DOHH2 (cell line): ENCODE data around the gene GRK2.

Experiments used
- H3F3A ChIP-seq: fragments of 200-600 bp; sonication (generic), shearing (Covaris generic); 2 replicates; pipeline ENCODE4 v1.6.0; 2016; ENCODE audit warnings: antibody characterized with exemption, mild to moderate bottlenecking; ENCODE audit not compliant: control insufficient read depth, insufficient read depth
- H3K27ac ChIP-seq: fragments of 200-600 bp; sonication (generic); 2 replicates; pipeline ENCODE4 v1.5.1; 2014; ENCODE audit warnings: low read depth, mild to moderate bottlenecking, low read length, moderate library complexity
- H3K27me3 ChIP-seq: fragments of 200-600 bp; sonication (generic); 2 replicates; pipeline ENCODE4 v1.6.1; 2014; ENCODE audit warnings: mild to moderate bottlenecking, low read length, mixed read lengths; ENCODE audit not compliant: control insufficient read depth
- H3K36me3 ChIP-seq: fragments of 200-600 bp; sonication (generic); 2 replicates; pipeline ENCODE4 v1.6.1; 2014; ENCODE audit warnings: mild to moderate bottlenecking, low read length, moderate library complexity, mixed read lengths; ENCODE audit not compliant: control insufficient read depth
- H3K4me1 ChIP-seq: fragments of 200-600 bp; sonication (generic); 2 replicates; pipeline ENCODE4 v1.6.1; 2014; ENCODE audit warnings: mild to moderate bottlenecking, low read length, mixed read lengths; ENCODE audit not compliant: control insufficient read depth
- H3K4me2 ChIP-seq: fragments of 200-600 bp; sonication (generic); 2 replicates; pipeline ENCODE4 v1.6.0; 2014; ENCODE audit warnings: mild to moderate bottlenecking, low read length, moderate library complexity
- H3K4me3 ChIP-seq: fragments of 200-600 bp; sonication (generic); 2 replicates; pipeline ENCODE4 v1.5.1; 2014; ENCODE audit warnings: mild to moderate bottlenecking, low read length, mixed read lengths
- H3K79me2 ChIP-seq: fragments of 200-600 bp; sonication (generic); 2 replicates; pipeline ENCODE4 v1.6.1; 2014; ENCODE audit warnings: mild to moderate bottlenecking, low read length, mixed read lengths; ENCODE audit not compliant: control insufficient read depth
- H3K9me2 ChIP-seq: fragments of 200-600 bp; sonication (generic); replicated peaks from 2 replicates; pipeline ENCODE4 v1.6.1; 2014; ENCODE audit warnings: mild to moderate bottlenecking, low read length, mixed read lengths; ENCODE audit not compliant: control insufficient read depth
- H3K9me3 ChIP-seq: fragments of 200-600 bp; sonication (generic); 2 replicates; pipeline ENCODE4 v1.6.1; 2014; ENCODE audit warnings: antibody characterized with exemption, low read length, mixed read lengths; ENCODE audit not compliant: control insufficient read depth, insufficient read depth
- H4K20me1 ChIP-seq: fragments of 200-600 bp; sonication (generic); 2 replicates; pipeline ENCODE4 v1.6.0; 2014; ENCODE audit warnings: low read depth, mild to moderate bottlenecking, antibody characterized with exemption, low read length, moderate library complexity; ENCODE audit not compliant: control insufficient read depth, insufficient read depth
- EZH2phosphoT487 ChIP-seq: fragments of 200-600 bp; sonication (generic); IDR thresholded peaks from 2 replicates; pipeline ENCODE4 v1.6.1; 2017; ENCODE audit warnings: borderline replicate concordance, mild to moderate bottlenecking, antibody characterized with exemption, low read length, moderate library complexity, mixed read lengths
- TF ChIP-seq, protein P1 (sequence below): fragments of 200-600 bp; sonication (generic); IDR thresholded peaks from one replicate; pipeline ENCODE4 v1.5.1; 2014; ENCODE audit warnings: antibody characterized with exemption, mild to moderate bottlenecking, low read depth, low read length; ENCODE audit not compliant: poor library complexity, severe bottlenecking

Gene GRK2

DNA sequence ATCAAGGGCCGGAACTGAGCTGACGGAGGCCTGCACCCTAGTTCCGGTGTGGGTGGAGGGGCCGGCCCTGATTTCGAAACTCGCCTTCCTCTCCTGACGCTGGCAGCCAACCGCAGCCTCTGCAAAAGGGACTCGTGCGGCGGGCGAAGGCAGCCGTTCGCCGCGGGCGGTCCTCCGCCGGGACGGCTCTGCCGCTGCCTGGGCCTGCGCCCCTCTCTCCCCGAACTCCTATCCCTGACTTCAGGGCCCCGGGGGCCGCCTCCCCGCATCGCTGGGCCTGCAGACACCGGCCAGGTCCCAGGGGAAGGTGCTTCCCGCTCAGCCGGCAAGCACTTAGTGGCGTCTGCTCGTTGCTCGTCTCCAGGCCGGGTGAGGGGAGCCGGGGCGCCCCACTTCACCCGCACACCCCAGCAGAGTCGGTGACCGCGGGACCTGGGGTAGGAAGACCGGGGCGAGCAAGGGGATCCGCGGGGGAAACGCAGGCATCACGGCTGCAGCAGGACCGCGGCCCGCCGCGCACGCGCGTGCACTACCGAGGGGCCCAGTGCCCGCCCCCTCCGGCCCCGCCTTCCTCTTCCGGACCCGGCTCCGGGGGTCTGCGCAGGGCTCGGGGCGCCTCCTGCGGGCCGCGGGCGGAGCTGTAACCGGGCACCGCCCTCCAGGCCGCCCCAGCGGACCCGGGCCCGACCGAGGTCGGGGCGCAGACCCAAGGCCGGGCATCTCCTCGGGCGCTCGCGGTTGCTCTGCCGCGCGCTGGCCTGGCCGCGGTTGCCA lies 22.4 kb downstream of the GRK2 start:
- Histone ChIP-seq H3K9me2 (no peaks in the 10 kb centered on the region), H3K4me3 (peak overlapping the region; percentile 92), H3K36me3 (peaks cover 85% of the 10 kb centered on the region), H4K20me1 (no peaks in the 10 kb centered on the region), H3K9me3 (no peaks in the 10 kb centered on the region), H3K27ac (peak overlapping the region; percentile 98), H3K4me1 (peaks cover 62% of the 10 kb centered on the region), H3F3A (peaks cover 26% of the 10 kb centered on the region), H3K4me2 (peak overlapping the region; percentile 89), H3K79me2 (peaks cover 35% of the 10 kb centered on the region), H3K27me3 (no peaks in the 10 kb centered on the region)
- TF ChIP-seq, protein P1, sequence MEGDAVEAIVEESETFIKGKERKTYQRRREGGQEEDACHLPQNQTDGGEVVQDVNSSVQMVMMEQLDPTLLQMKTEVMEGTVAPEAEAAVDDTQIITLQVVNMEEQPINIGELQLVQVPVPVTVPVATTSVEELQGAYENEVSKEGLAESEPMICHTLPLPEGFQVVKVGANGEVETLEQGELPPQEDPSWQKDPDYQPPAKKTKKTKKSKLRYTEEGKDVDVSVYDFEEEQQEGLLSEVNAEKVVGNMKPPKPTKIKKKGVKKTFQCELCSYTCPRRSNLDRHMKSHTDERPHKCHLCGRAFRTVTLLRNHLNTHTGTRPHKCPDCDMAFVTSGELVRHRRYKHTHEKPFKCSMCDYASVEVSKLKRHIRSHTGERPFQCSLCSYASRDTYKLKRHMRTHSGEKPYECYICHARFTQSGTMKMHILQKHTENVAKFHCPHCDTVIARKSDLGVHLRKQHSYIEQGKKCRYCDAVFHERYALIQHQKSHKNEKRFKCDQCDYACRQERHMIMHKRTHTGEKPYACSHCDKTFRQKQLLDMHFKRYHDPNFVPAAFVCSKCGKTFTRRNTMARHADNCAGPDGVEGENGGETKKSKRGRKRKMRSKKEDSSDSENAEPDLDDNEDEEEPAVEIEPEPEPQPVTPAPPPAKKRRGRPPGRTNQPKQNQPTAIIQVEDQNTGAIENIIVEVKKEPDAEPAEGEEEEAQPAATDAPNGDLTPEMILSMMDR, result peak; percentile 35
- no peak for TF ChIP-seq EZH2phosphoT487

- no peaks in the 10 kb centered on the region for H4K20me1 ChIP-seq
- peaks cover 41% of the 10 kb centered on the region for H3K79me2 ChIP-seq
- H3F3A ChIP-seq, result peaks cover 23% of the 10 kb centered on the region
- peaks cover 85% of the 10 kb centered on the region for H3K36me3 ChIP-seq
- H3K9me2 ChIP-seq, result no peaks in the 10 kb centered on the region
- no peaks in the 10 kb centered on the region for H3K27me3 ChIP-seq
- no peak for TF ChIP-seq EZH2phosphoT487
- TF ChIP-seq, protein P1, result no peak
- H3K4me1 ChIP-seq, result peaks cover 56% of the 10 kb centered on the region
- H3K27ac ChIP-seq, result peak within 1 kb of the TSS; percentile 98
- H3K9me3 ChIP-seq, result peaks cover 2% of the 10 kb centered on the region; the same call in 1 of the 2 replicates
- peak within 1 kb of the TSS; percentile 97 for H3K4me3 ChIP-seq
- H3K4me2 ChIP-seq, result peak within 1 kb of the TSS; percentile 99
Measured at GRCh38 chr11:67289226-67289650, 23.0 kb downstream of the GRK2 start, which contains the start of gene ANKRD13D. TSS of gene ANKRD13D (plus strand) at chr11:67289303. CDS start at chr11:67289461, 158 bp downstream.

GRCh38 chr11:67289651-67290479 lies 23.6 kb downstream of the GRK2 start:
- peaks cover 85% of the 10 kb centered on the region for H3K36me3 ChIP-seq
- peak overlapping the region; percentile 97 for H3K4me3 ChIP-seq
- no peaks in the 10 kb centered on the region for H4K20me1 ChIP-seq
- TF ChIP-seq, protein P1, result no peak
- no peak for TF ChIP-seq EZH2phosphoT487
- H3K27me3 ChIP-seq, result no peaks in the 10 kb centered on the region
- H3K27ac ChIP-seq, result peak overlapping the region; percentile 59
- peaks cover 45% of the 10 kb centered on the region for H3K79me2 ChIP-seq
- no peaks in the 10 kb centered on the region for H3K9me2 ChIP-seq
- peak overlapping the region; percentile 99 for H3K4me2 ChIP-seq
- peaks cover 23% of the 10 kb centered on the region for H3F3A ChIP-seq
- peaks cover 54% of the 10 kb centered on the region for H3K4me1 ChIP-seq
- H3K9me3 ChIP-seq, result peaks cover 6% of the 10 kb centered on the region; the same call in 1 of the 2 replicates
